Pancreas (tissue), 10 donors: ENCODE measurements around the gene MLLT10. TPM values are rescaled to one million over a fixed set of nuclear protein-coding genes. Genes with fewer than 3 reads are reported as not detected.

Experiments used
- ATAC-seq, 4 donors: fragments of 200-7000 bp; cut with Tn5 transposase; one replicate each; pipeline versions ENCODE4 v1.8.0 to v1.9.1; 2020; ENCODE audit warnings: mild to moderate bottlenecking in 4 of 4, moderate library complexity in 4 of 4
- DNase-seq, 6 donors: peaks; one replicate each; pipeline ENCODE4 v3.0.0-alpha.2; 2020
- FAIRE-seq: peaks from 2 replicates; lab custom pipeline; 2012; peaks lifted over from hg19 to GRCh38; lab: Jason Lieb, UNC
- H3K27ac ChIP-seq, 4 donors: fragments of 200-600 bp; sonication (generic); 1 replicate in 3 of 4; 2 replicates in 1 of 4; pipeline versions ENCODE4 v1.5.0 to v1.8.0; 2020
- H3K27me3 ChIP-seq, 4 donors: fragments of 200-600 bp; one replicate each; pipeline ENCODE4 v1.8.0; 2021
- H3K36me3 ChIP-seq, 3 donors: fragments of 200-600 bp; sonication (generic) in 1 of 3; one replicate each; pipeline versions ENCODE4 v1.5.0 to v1.8.0; 2020 to 2021
- H3K4me1 ChIP-seq, 3 donors: fragments of 200-600 bp; one replicate each; pipeline ENCODE4 v1.8.0; 2021
- H3K4me3 ChIP-seq, 4 donors: fragments of 200-600 bp; sonication (generic) in 2 of 4; one replicate each; pipeline versions ENCODE4 v1.5.0 to v1.8.0; 2020 to 2021
- H3K9me3 ChIP-seq, 4 donors: fragments of 200-600 bp; one replicate each; pipeline ENCODE4 v1.8.0; 2021
- WGBS, 2 donors: extraction: QIAGEN DNeasy Blood & Tissue Kit; methylation state at CpG; one replicate each; pipeline ENCODE4 v1.1.7; 2013; 5-methylcytosine and 5-hydroxymethylcytosine counted together
- intact Hi-C, 3 donors: fragments of 100-400 bp; cut with DNase I; formaldehyde crosslinking; loops; one replicate each; pipeline versions ENCODE4 v1.11.1 to v1.14.2; 2022
- polyA plus RNA-seq, 2 donors: library from polyadenylated mRNA; stranded (reverse); fragments of 200-250 nt; gene quantifications; one replicate each; pipeline ENCODE4 v1.2.3, GENCODE V29; 2013
- total RNA-seq, 6 donors: library from RNA; stranded (reverse); fragmentation: NEBNext Ultra II Directional in 4 of 6; extraction: Animal tissue kit (Norgen Biotek cat#: 25700) in 4 of 6; gene quantifications; one replicate each; pipeline versions ENCODE4 v1.2.1 to v1.2.4, GENCODE V29; 2021 to 2023
- TF ChIP-seq, protein P1 (sequence below), 4 donors: fragments of 200-600 bp; sonication (generic) in 3 of 4; IDR thresholded peaks; one replicate each; pipeline versions ENCODE4 v1.5.0 to v1.8.0; 2021; ENCODE audit warnings: antibody characterized with exemption in 4 of 4
- donor health status: healthy with polysubstance abuse.
- donor health status: DM: no; HTN: no; CAD: no; lungs with moderate emphysema.
- donor health status: DM: no; HTN: no; CAD: no.
- donor health status: control.
- donor health status: control.
- donor health status: Bipolar disorder and iron deficiency.
- donor health status: DM: yes; HTN: yes; CAD: no.
- donor health status: DM: no; HTN: no; CAD: no.
- donor health status: DM: no; HTN: no; CAD: no.
- donor health status: DM: yes; HTN: yes; CAD: no.

The MLLT10 gene
- total and polyA plus RNA-seq, 8 donors: 10.7 to 25.1 (median 15.0) TPM

DNA sequence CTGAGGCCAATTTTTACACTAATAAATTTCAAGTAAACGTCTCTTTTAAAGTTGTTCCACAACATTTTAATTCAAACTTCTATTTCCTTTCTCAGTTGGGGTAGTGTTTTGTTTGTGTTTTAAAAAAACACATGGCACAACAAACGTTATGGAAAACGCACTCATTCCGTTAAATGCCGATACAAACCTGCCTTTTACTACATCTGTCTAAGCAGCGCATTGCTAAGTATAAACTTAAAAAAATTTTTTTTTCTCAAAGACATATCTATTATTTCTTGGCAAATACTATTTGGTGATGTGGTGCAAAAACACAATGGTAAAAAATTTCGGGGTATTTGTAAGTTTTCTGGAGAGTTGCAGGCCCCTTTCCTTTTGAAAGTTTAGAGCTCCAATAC is 9.9 kb upstream of the MLLT10 start:
- 50 to 52% methylated on average over 7 of the region's 7 CpGs for WGBS, 2 donors
- Histone ChIP-seq H3K27ac (peak overlapping the region in 3 of 4 donors; percentile 96 to 99 (median 97)), H3K9me3 (no peaks in the 10 kb centered on the region), H3K36me3 (no peaks in the 10 kb centered on the region), H3K4me1 (peaks cover 0 to 4% (median 0%) of the 10 kb centered on the region in 3 donors), H3K27me3 (no peaks in the 10 kb centered on the region), H3K4me3 (peak overlapping the region in 1 of 4 donors; percentile 68)
- no peak for FAIRE-seq
- no peak for DNase-seq
- intact Hi-C loops: no loop called here
- TF ChIP-seq, protein P1, sequence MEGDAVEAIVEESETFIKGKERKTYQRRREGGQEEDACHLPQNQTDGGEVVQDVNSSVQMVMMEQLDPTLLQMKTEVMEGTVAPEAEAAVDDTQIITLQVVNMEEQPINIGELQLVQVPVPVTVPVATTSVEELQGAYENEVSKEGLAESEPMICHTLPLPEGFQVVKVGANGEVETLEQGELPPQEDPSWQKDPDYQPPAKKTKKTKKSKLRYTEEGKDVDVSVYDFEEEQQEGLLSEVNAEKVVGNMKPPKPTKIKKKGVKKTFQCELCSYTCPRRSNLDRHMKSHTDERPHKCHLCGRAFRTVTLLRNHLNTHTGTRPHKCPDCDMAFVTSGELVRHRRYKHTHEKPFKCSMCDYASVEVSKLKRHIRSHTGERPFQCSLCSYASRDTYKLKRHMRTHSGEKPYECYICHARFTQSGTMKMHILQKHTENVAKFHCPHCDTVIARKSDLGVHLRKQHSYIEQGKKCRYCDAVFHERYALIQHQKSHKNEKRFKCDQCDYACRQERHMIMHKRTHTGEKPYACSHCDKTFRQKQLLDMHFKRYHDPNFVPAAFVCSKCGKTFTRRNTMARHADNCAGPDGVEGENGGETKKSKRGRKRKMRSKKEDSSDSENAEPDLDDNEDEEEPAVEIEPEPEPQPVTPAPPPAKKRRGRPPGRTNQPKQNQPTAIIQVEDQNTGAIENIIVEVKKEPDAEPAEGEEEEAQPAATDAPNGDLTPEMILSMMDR (IDR thresholded peaks at IDR 0.05): no peak
- no peak for ATAC-seq

DNA sequence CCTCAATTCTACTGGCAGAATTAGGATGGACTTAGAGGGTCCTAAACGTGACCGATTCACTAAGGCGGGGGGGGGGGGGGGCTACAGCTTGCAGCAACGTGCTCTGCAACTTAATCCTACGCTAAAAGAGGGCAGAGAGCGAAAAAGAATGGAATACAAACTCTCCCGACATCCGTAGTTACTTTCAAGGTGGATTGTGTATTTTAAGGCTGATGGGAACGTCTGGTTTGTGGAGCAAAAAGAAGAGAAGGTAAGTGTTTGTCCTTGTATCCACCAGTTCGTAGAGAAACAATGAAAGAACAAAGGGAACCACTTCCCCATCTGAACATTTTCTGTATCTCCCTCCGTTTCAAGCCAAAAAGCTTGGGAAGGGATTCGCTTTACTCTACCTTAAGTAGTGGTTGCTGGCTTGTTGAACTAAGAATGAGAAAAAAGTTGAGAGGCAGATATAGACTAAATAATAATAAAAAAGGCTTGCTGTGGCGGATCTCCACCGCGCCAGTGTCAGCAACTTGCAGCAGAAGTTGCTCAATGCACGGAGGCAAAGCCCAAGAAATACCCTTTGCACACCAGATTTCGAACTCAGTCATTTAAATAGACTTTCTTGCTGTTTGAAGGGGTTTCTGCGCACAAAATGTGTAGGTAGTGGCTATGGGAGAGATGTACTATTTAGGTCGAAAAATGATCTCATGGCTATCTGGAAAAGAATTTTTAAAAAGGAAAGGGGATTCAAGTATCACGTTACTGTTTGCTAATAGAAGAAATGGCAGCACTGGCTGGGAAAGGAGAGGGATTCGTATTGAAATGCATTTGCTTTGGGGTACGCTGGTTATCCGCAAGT is 9.3 kb upstream of the MLLT10 start:
- FAIRE-seq (no peak), ATAC-seq (peak in 1 of 4 donors; percentile 6), DNase-seq (no peak)
- Histone ChIP-seq H3K27ac (peak overlapping the region; percentile 91 to 99 (median 96)), H3K27me3 (no peaks in the 10 kb centered on the region), H3K4me3 (peak overlapping the region; percentile 58 to 68 (median 60)), H3K4me1 (peaks cover 0 to 4% (median 0%) of the 10 kb centered on the region in 3 donors), H3K9me3 (no peaks in the 10 kb centered on the region), H3K36me3 (no peaks in the 10 kb centered on the region)
- intact Hi-C loops: no loop called here
- TF ChIP-seq, protein P1 (IDR thresholded peaks at IDR 0.05): no peak
- 13 to 15% methylated on average over 23 of the region's 23 CpGs for WGBS, 2 donors

DNA sequence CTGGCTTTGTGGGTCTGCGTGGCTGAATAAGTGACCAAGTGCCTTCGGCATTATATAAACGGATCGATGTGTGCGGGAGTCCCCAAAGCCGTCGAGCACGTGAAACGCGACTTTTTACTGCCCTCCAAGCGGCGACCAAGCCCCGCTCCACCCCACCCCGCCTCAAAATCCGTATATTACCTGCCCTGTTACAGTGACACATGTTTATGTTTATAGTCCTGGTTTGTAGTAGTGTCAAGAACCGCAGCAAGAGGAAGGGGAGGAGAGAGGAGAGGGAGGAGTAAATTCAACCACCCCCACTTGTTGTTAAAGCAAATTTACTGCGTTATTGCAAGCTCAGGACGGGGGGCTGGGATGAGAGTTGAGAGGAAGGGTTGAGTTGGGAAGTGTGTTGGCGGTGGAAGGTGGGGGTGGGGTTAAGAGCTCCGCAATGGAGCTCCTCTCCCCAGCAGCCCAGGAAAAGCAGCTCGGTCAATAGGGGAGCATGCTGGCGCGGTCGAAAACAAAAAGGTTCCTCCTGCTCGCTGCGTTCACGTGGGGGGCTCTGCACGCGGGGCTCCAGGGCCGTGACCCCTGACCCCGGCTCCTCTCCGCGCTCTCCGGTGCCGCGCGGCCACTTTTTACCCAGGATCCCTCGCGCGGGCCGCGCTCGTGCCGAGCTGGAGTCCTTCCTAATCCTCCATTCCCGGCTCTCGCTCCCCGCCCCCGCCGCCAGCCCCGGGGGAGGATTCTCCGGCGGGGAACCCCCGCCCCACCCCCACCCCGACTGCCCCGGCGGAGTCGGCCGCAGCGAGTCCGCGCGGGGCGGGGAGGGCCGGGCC is 8.5 kb upstream of the MLLT10 start, which contains the start of gene SKIDA1:
TSS of gene SKIDA1 (minus strand) at position 316 of the 821 bp plus-strand sequence. CDS start 7,860 bp downstream, outside the sequence.
- intact Hi-C loops: no loop called here
- TF ChIP-seq, protein P1 (IDR thresholded peaks at IDR 0.05): no peak
- DNase-seq: peak; percentile 88 to 94 (median 90)
- peak within 1 kb of the TSS; percentile 91 to 99 (median 96) for H3K27ac ChIP-seq
- H3K27me3 ChIP-seq: no peaks in the 10 kb centered on the region
- peak within 1 kb of the TSS; percentile 58 to 68 (median 60) for H3K4me3 ChIP-seq
- no peaks in the 10 kb centered on the region for H3K36me3 ChIP-seq
- H3K9me3 ChIP-seq: no peaks in the 10 kb centered on the region
- 0 to 1% methylated on average over 42 to 64 of the region's 64 CpGs for WGBS, 2 donors
- ATAC-seq: peak; percentile 81 to 87 (median 84)
- peaks cover 0 to 4% (median 1%) of the 10 kb centered on the region in 3 donors for H3K4me1 ChIP-seq
- no peak for FAIRE-seq

DNA sequence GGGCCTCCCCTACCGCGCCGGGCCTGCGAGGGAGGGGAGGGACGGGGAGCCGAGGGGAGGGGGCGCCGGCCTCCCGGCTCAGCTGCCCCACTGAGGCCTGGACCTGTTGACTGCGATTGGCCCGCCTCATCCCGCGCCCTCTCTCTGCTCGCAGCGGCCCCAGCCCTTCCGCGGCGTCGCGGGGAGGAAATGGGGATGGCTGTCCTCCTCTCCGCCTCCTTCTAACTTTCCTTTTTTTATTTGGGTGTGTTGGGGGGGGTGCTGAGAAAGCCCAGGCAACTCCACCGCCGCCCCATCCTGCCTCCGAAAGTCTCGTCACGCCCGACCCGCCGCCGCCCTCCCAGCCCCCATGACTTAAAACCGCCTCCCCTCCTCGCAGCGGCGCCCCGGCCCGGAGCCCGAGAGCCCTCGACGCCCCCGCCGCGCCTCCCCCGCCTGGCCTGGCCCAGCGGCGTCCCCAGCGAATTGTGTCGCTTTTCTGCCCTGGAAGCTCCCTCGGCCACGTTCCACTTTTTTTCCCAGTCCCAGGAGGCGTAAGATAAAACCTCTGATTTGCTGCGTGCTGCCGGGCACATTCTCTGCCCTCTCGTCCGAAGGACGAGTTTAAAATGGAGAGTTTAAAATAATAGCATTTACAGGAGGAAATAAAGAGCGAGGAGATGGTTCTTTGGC is 7.7 kb upstream of the MLLT10 start:
- Histone ChIP-seq H3K4me3 (peak overlapping the region; percentile 58 to 68 (median 60)), H3K9me3 (no peaks in the 10 kb centered on the region), H3K27me3 (no peaks in the 10 kb centered on the region), H3K27ac (peak overlapping the region; percentile 91 to 99 (median 96)), H3K36me3 (no peaks in the 10 kb centered on the region), H3K4me1 (peaks cover 4 to 7% (median 5%) of the 10 kb centered on the region in 3 donors)
- 0 to 1% methylated on average over 37 to 54 of the region's 56 CpGs for WGBS, 2 donors
- intact Hi-C loops: no loop called here
- ATAC-seq: peak; percentile 53 to 69 (median 58)
- DNase-seq: peak; percentile 73 to 86 (median 78)
- TF ChIP-seq, protein P1 (IDR thresholded peaks at IDR 0.05): no peak
- FAIRE-seq: no peak
